Adipose tissue (tissue), 3 donors: ENCODE results near the gene ZNF346. TPM values are rescaled to one million over a fixed set of nuclear protein-coding genes. Genes with fewer than 3 reads are reported as not detected.
"Not testable (repeated sequence)": the region's sequence is repeated elsewhere in the genome, so short reads cannot be mapped to it uniquely, and the experiment has no call there.

Source experiments
- H3K27ac ChIP-seq: one replicate; pipeline ENCODE4 v1.5.1; 2013; ENCODE audit warnings: low read depth, low read length
- WGBS, 3 donors: extraction: QIAGEN DNeasy Blood & Tissue Kit; methylation state at CpG; one replicate each; pipeline ENCODE4 v1.1.7; 2013; 5-methylcytosine and 5-hydroxymethylcytosine counted together
- polyA plus RNA-seq, 3 donors: library from polyadenylated mRNA; stranded (reverse); fragments of 200-250 nt; gene quantifications; one replicate each; pipeline ENCODE4 v1.2.3, GENCODE V29; 2013
- donor health status: healthy with polysubstance abuse.
- donor health status: Bipolar disorder and iron deficiency.
- donor health status: healthy.

Gene ZNF346
- polyA plus RNA-seq, 3 donors: 5.3 to 6.0 (median 5.8) TPM

- 91 to 100% (median 94%) methylated on average over 1 of the region's 1 CpG for WGBS, 3 donors
- H3K27ac ChIP-seq: no peak overlapping the region
Measured at GRCh38 chr5:177044641-177045040, 22.1 kb downstream of the ZNF346 start.

- H3K27ac ChIP-seq: no peak overlapping the region
- 92 to 96% (median 94%) methylated on average over 4 of the region's 4 CpGs for WGBS, 3 donors
Measured at GRCh38 chr5:177045631-177046030, 23.1 kb downstream of the ZNF346 start.

GRCh38 chr5:177048531-177048930 is 26.0 kb downstream of the ZNF346 start:
- WGBS, 3 donors: 95 to 98% (median 97%) methylated on average over 7 of the region's 7 CpGs
- not testable (repeated sequence) for H3K27ac ChIP-seq

- 95 to 98% (median 95%) methylated on average over 5 of the region's 5 CpGs for WGBS, 3 donors
- H3K27ac ChIP-seq: no peak overlapping the region
Measured at GRCh38 chr5:177049285-177049684, 26.8 kb downstream of the ZNF346 start.

GRCh38 chr5:177064500-177065277 is 42.2 kb downstream of the ZNF346 start:
- no peak overlapping the region for H3K27ac ChIP-seq
- WGBS, 3 donors: 70 to 79% (median 72%) methylated on average over 12 of the region's 12 CpGs

GRCh38 chr5:177065491-177065890 is 43.0 kb downstream of the ZNF346 start:
- WGBS, 3 donors: 78 to 87% (median 84%) methylated on average over 6 of the region's 6 CpGs
- no peak overlapping the region for H3K27ac ChIP-seq

GRCh38 chr5:177066224-177066623 is 43.7 kb downstream of the ZNF346 start:
- 96% methylated on average over 2 of the region's 2 CpGs for WGBS, 3 donors
- no peak overlapping the region for H3K27ac ChIP-seq

- 93 to 100% (median 98%) methylated on average over 5 of the region's 5 CpGs for WGBS, 3 donors
- no peak overlapping the region for H3K27ac ChIP-seq
Measured at GRCh38 chr5:177067503-177067902, 45.0 kb downstream of the ZNF346 start.

GRCh38 chr5:177070536-177071191 is 48.2 kb downstream of the ZNF346 start:
- H3K27ac ChIP-seq: no peak overlapping the region
- WGBS, 3 donors: 91 to 95% (median 95%) methylated on average over 6 of the region's 6 CpGs

GRCh38 chr5:177071666-177072385 is 49.3 kb downstream of the ZNF346 start:
- WGBS, 3 donors: 18 to 22% (median 21%) methylated on average over 5 of the region's 6 CpGs
- H3K27ac ChIP-seq: no peak overlapping the region

GRCh38 chr5:177077335-177077734 is 54.8 kb downstream of the ZNF346 start:
- WGBS, 3 donors: 93 to 95% (median 95%) methylated on average over 2 of the region's 2 CpGs
- H3K27ac ChIP-seq: no peak overlapping the region

GRCh38 chr5:177079606-177080005 is 57.1 kb downstream of the ZNF346 start:
- H3K27ac ChIP-seq: no peak overlapping the region
- WGBS, 3 donors: 72 to 83% (median 81%) methylated on average over 9 of the region's 9 CpGs

- 82 to 91% (median 85%) methylated on average over 5 of the region's 5 CpGs for WGBS, 3 donors
- H3K27ac ChIP-seq: no peak overlapping the region
Measured at GRCh38 chr5:177080265-177080664, 57.8 kb downstream of the ZNF346 start.

GRCh38 chr5:177081859-177082258 is 59.4 kb downstream of the ZNF346 start:
- WGBS, 3 donors: 87 to 91% (median 90%) methylated on average over 10 of the region's 10 CpGs
- no peak overlapping the region for H3K27ac ChIP-seq

GRCh38 chr5:177083357-177083756 is 60.9 kb downstream of the ZNF346 start:
- WGBS, 3 donors: 54 to 67% (median 64%) methylated on average over 4 of the region's 4 CpGs
- H3K27ac ChIP-seq: no peak overlapping the region

GRCh38 chr5:177084175-177084574 is 61.7 kb downstream of the ZNF346 start:
- H3K27ac ChIP-seq: no peak overlapping the region
- WGBS, 3 donors: 47 to 58% (median 54%) methylated on average over 4 of the region's 4 CpGs

- WGBS, 3 donors: 44 to 55% (median 53%) methylated on average over 12 to 13 of the region's 13 CpGs
Measured at GRCh38 chr5:177085985-177086653, 63.6 kb downstream of the ZNF346 start.

GRCh38 chr5:177086654-177087397 is 64.3 kb downstream of the ZNF346 start, which contains the start of gene FGFR4:
TSS of gene FGFR4 (plus strand) at chr5:177086915. CDS start at chr5:177089603, 2,688 bp downstream.
- 1 to 3% (median 1%) methylated on average over 45 to 62 of the region's 68 CpGs for WGBS, 3 donors
- no peak within 1 kb of the TSS for H3K27ac ChIP-seq

More at GRCh38 chr5:177085985-177086653, 63.6 kb downstream of the ZNF346 start:
- no peak overlapping the region for H3K27ac ChIP-seq
